Measurements from ENCODE around the gene ANXA8. TPM values are rescaled to one million over a fixed set of nuclear protein-coding genes. Genes with fewer than 3 reads are reported as not detected.

Gene ANXA8
- total RNA-seq, 1 donor from 2014 or later: not detected

DNA sequence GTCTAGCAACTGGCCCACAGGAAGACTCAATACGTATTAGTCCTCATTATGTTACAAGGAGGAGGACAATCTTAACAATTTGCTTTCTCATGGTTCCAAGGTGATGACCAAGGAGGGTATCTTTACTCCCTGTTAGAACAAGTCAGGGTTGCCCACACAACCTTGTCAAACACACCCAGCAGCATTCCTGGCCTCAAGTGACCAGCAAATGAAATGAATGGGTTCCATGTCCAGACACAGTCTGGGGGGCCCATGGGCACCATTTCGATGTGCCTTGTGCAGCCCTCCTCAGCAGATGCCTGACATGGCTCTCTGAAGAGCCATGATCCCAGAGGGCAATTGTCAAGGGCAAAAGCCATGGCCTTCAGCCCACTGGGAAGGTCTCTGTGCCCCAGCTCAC, 40.8 kb downstream of the ANXA8 start:
- Mint-ChIP-seq H3K36me3 (ENCODE audit: unreplicated experiment) (peaks cover 16% of the 10 kb centered on the region), H3K27ac (ENCODE audit: unreplicated experiment) (no peak overlapping the region), H3K9me3 (ENCODE audit: unreplicated experiment) (peaks cover 11% of the 10 kb centered on the region), H3K4me3 (ENCODE audit: unreplicated experiment) (no peak overlapping the region), H3K27me3 (ENCODE audit: unreplicated experiment) (peaks cover 5% of the 10 kb centered on the region), H3K4me1 (ENCODE audit: low read depth, unreplicated experiment) (no peaks in the 10 kb centered on the region)
- DNase-seq: no peak
- TF ChIP-seq, protein P1, sequence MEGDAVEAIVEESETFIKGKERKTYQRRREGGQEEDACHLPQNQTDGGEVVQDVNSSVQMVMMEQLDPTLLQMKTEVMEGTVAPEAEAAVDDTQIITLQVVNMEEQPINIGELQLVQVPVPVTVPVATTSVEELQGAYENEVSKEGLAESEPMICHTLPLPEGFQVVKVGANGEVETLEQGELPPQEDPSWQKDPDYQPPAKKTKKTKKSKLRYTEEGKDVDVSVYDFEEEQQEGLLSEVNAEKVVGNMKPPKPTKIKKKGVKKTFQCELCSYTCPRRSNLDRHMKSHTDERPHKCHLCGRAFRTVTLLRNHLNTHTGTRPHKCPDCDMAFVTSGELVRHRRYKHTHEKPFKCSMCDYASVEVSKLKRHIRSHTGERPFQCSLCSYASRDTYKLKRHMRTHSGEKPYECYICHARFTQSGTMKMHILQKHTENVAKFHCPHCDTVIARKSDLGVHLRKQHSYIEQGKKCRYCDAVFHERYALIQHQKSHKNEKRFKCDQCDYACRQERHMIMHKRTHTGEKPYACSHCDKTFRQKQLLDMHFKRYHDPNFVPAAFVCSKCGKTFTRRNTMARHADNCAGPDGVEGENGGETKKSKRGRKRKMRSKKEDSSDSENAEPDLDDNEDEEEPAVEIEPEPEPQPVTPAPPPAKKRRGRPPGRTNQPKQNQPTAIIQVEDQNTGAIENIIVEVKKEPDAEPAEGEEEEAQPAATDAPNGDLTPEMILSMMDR (IDR thresholded peaks at IDR 0.05; ENCODE audit: partially characterized antibody, unreplicated experiment): no peak

DNA sequence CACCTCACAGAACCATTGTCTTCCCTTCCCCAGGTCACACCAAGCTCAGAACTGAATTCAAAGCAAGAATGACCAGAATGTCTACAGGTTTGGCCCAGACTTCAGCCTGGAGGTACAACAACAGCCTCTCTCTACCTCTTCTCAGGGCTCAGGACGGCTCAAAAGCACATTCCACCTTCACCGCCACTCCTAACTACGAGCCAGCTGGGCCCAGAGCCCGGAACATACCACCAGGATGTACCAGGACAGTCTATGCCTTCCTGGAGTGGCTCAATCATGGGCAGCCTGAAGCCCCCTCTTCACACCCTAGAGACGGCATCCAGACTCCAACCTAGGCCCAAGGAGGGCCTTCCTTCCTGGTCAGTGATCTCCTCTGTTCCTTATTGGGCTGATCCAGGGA, 41.6 kb downstream of the ANXA8 start:
- no peak for DNase-seq
- no peak overlapping the region for H3K4me3 Mint-ChIP-seq (ENCODE audit: unreplicated experiment)
- H3K4me1 Mint-ChIP-seq (ENCODE audit: low read depth, unreplicated experiment): no peaks in the 10 kb centered on the region
- H3K9me3 Mint-ChIP-seq (ENCODE audit: unreplicated experiment): peaks cover 11% of the 10 kb centered on the region
- H3K27me3 Mint-ChIP-seq (ENCODE audit: unreplicated experiment): peaks cover 4% of the 10 kb centered on the region
- TF ChIP-seq, protein P1 (IDR thresholded peaks at IDR 0.05; ENCODE audit: partially characterized antibody, unreplicated experiment): no peak
- H3K27ac Mint-ChIP-seq (ENCODE audit: unreplicated experiment): no peak overlapping the region
- peaks cover 16% of the 10 kb centered on the region for H3K36me3 Mint-ChIP-seq (ENCODE audit: unreplicated experiment)

DNA sequence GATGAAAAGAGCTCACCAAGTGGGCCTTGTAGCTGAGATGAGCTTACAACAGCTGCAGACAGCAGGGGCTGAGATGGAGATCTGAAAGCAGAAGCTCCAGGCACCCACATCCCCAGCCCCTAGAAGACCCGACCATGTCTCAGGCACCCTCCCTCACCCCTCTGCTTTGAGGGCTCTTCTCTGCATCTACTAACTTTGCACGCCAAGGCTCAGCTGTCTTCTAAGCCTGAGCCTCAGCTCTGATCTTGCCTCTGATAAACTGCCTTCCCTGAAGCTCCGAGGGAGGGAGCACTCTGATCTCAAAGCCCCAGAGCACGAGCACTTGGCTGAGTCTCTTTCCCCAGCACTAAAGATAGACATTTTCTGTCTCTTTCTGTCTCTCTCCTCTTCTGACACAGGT, 42.0 kb downstream of the ANXA8 start:
- DNase-seq: no peak
- no peak overlapping the region for H3K4me3 Mint-ChIP-seq (ENCODE audit: unreplicated experiment)

DNA sequence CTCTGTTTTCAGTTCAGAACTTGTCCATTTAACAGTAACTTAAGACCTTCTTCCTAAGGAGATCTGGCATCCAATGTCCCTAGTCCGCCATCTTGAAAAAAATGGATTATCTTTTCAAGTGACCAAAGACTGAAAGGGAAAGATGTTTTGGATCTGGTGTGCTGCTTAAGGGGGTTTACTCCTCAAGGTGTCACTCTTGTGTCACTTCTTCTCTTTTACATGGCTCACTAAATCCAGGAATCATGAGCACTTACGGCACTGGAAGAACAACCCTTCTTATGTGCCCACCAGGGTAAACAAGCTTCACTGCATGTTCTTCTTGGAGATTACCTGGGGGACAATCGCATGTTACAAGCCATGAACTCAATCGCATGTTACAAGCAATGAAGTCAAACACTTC, 43.7 kb downstream of the ANXA8 start:
- no peak overlapping the region for H3K4me3 Mint-ChIP-seq (ENCODE audit: unreplicated experiment)
- TF ChIP-seq, protein P1 (IDR thresholded peaks at IDR 0.05; ENCODE audit: partially characterized antibody, unreplicated experiment): no peak
- DNase-seq: no peak

More for the DNA sequence above, 42.0 kb downstream of the ANXA8 start:
- Mint-ChIP-seq H3K27ac (ENCODE audit: unreplicated experiment) (no peak overlapping the region), H3K4me1 (ENCODE audit: low read depth, unreplicated experiment) (no peaks in the 10 kb centered on the region), H3K9me3 (ENCODE audit: unreplicated experiment) (peaks cover 11% of the 10 kb centered on the region), H3K36me3 (ENCODE audit: unreplicated experiment) (peaks cover 16% of the 10 kb centered on the region), H3K27me3 (ENCODE audit: unreplicated experiment) (peaks cover 4% of the 10 kb centered on the region)
- TF ChIP-seq, protein P1 (IDR thresholded peaks at IDR 0.05; ENCODE audit: partially characterized antibody, unreplicated experiment): no peak

DNA sequence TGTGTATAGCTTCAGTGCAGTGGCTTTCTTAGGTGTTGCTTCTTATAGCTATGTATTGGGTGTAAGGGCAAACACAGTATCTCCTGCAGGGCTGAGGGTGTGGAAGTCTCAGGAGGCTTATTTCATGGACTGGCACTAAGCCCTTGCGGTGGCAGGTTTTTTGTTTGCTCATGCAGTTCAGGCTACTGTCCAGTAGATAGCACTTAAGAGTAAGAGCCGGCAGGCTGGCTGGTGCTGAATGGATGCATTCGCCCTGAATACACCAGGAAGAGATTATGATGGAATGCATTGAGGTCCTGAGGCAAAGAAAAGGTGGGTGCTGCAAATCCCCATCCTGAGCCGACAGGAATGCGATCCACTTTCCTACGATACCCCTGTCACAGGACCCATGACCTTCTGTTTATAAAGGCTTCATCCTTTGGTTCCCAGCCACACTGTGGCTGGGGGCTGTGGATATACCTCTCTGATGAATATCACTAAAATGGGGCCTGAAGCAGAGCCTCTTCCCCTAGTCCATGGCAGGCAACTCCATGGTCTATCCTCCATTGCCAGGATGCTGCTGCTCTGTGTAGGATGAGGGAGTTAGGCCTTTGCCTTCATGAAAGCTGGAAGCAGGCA, 44.9 kb downstream of the ANXA8 start:
- H3K27me3 Mint-ChIP-seq (ENCODE audit: unreplicated experiment): peaks cover 2% of the 10 kb centered on the region
- DNase-seq: peak; percentile 54

More for the DNA sequence above, 43.7 kb downstream of the ANXA8 start:
- Mint-ChIP-seq H3K27ac (ENCODE audit: unreplicated experiment) (no peak overlapping the region), H3K9me3 (ENCODE audit: unreplicated experiment) (peaks cover 6% of the 10 kb centered on the region), H3K36me3 (ENCODE audit: unreplicated experiment) (peaks cover 7% of the 10 kb centered on the region), H3K27me3 (ENCODE audit: unreplicated experiment) (peaks cover 2% of the 10 kb centered on the region), H3K4me1 (ENCODE audit: low read depth, unreplicated experiment) (no peaks in the 10 kb centered on the region)

More for the DNA sequence above, 44.9 kb downstream of the ANXA8 start:
- Mint-ChIP-seq H3K36me3 (ENCODE audit: unreplicated experiment) (peaks cover 4% of the 10 kb centered on the region), H3K4me3 (ENCODE audit: unreplicated experiment) (no peak overlapping the region), H3K4me1 (ENCODE audit: low read depth, unreplicated experiment) (no peaks in the 10 kb centered on the region), H3K9me3 (ENCODE audit: unreplicated experiment) (peaks cover 5% of the 10 kb centered on the region), H3K27ac (ENCODE audit: unreplicated experiment) (no peak overlapping the region)
- TF ChIP-seq, protein P1 (IDR thresholded peaks at IDR 0.05; ENCODE audit: partially characterized antibody, unreplicated experiment): peak; percentile 51
